H9 (cell line): Measurements from ENCODE around the gene TRABD2B. TPM values are rescaled to one million over a fixed set of nuclear protein-coding genes. Genes with fewer than 3 reads are reported as not detected.

ENCODE experiments used
- DNase-seq: peaks from one replicate; pipeline ENCODE4 v3.0.0-alpha.2; 2017
- H2AFZ ChIP-seq: one replicate; pipeline ENCODE4 v1.6.1; 2013; ENCODE audit warnings: mild to moderate bottlenecking, low read length, control low read depth, moderate library complexity
- H2AK5ac ChIP-seq: 2 replicates; pipeline ENCODE4 v1.6.1; 2013; ENCODE audit warnings: low read length, control low read depth, mixed read lengths; ENCODE audit not compliant: insufficient read length
- H2BK120ac ChIP-seq: one replicate; pipeline ENCODE4 v1.6.1; 2013; ENCODE audit warnings: low read depth, mild to moderate bottlenecking, low read length, control low read depth, inconsistent platforms; ENCODE audit not compliant: poor library complexity, severe bottlenecking
- H2BK12ac ChIP-seq: 2 replicates; pipeline ENCODE4 v1.6.1; 2013; ENCODE audit warnings: low read length, control low read depth, mixed read lengths, low read depth; ENCODE audit not compliant: insufficient read length
- H2BK15ac ChIP-seq: 2 replicates; pipeline ENCODE4 v1.6.1; 2013; ENCODE audit warnings: low read depth, low read length, control low read depth
- H2BK20ac ChIP-seq: one replicate; pipeline ENCODE4 v1.6.1; 2013; ENCODE audit warnings: low read depth, mild to moderate bottlenecking, low read length, control low read depth, inconsistent platforms; ENCODE audit not compliant: poor library complexity, severe bottlenecking
- H2BK5ac ChIP-seq: 2 replicates; pipeline ENCODE4 v1.6.1; 2013; ENCODE audit warnings: low read length, control low read depth, mixed read lengths; ENCODE audit not compliant: insufficient read length
- H3K14ac ChIP-seq: 2 replicates; pipeline ENCODE4 v1.6.1; 2013; ENCODE audit warnings: low read length, control low read depth; ENCODE audit not compliant: insufficient read depth
- H3K18ac ChIP-seq: 2 replicates; pipeline ENCODE4 v1.6.1; 2013; ENCODE audit warnings: low read depth, mild to moderate bottlenecking, mixed read lengths, low read length, control low read depth; ENCODE audit not compliant: insufficient read length
- H3K23ac ChIP-seq: 2 replicates; pipeline ENCODE4 v1.6.1; 2013; ENCODE audit warnings: low read length, control low read depth, mixed read lengths, low read depth; ENCODE audit not compliant: insufficient read length
- H3K23me2 ChIP-seq: 2 replicates; pipeline ENCODE4 v1.6.1; 2013; ENCODE audit warnings: low read depth, mild to moderate bottlenecking, mixed read lengths, low read length, control low read depth; ENCODE audit not compliant: insufficient read length, poor library complexity, severe bottlenecking
- H3K27ac ChIP-seq: 2 replicates; pipeline ENCODE4 v1.5.1; 2013; ENCODE audit warnings: low read length, control low read depth, mixed read lengths, low read depth; ENCODE audit not compliant: insufficient read length
- H3K27me3 ChIP-seq: 2 replicates; pipeline ENCODE4 v1.6.1; 2013; ENCODE audit warnings: low read length, control low read depth, inconsistent platforms; ENCODE audit not compliant: insufficient read depth
- H3K4ac ChIP-seq: 2 replicates; pipeline ENCODE4 v1.6.1; 2013; ENCODE audit warnings: low read depth, mild to moderate bottlenecking, control low read depth, inconsistent platforms, low read length, moderate library complexity
- H3K4me1 ChIP-seq: 2 replicates; pipeline ENCODE4 v1.6.1; 2013; ENCODE audit warnings: low read length, control low read depth, inconsistent platforms; ENCODE audit not compliant: insufficient read depth
- H3K4me2 ChIP-seq: 2 replicates; pipeline ENCODE4 v1.6.1; 2013; ENCODE audit warnings: low read length, control low read depth, mixed read lengths; ENCODE audit not compliant: insufficient read length, insufficient read depth
- H3K56ac ChIP-seq: 2 replicates; pipeline ENCODE4 v1.6.1; 2013; ENCODE audit warnings: low read depth, mild to moderate bottlenecking, mixed read lengths, low read length, control low read depth; ENCODE audit not compliant: insufficient read length
- H3K79me1 ChIP-seq: 2 replicates; pipeline ENCODE4 v1.6.1; 2013; ENCODE audit warnings: low read depth, mild to moderate bottlenecking, moderate library complexity, low read length, control low read depth, inconsistent platforms; ENCODE audit not compliant: insufficient read depth, poor library complexity, severe bottlenecking
- H3K79me2 ChIP-seq: 2 replicates; pipeline ENCODE4 v1.6.1; 2013; ENCODE audit warnings: low read length, control low read depth, inconsistent platforms; ENCODE audit not compliant: insufficient read depth
- H3K9ac ChIP-seq: 2 replicates; pipeline ENCODE4 v1.6.1; 2013; ENCODE audit warnings: low read length, control low read depth, mixed read lengths; ENCODE audit not compliant: insufficient read length; ENCODE audit errors: extremely low read depth
- H3K9me3 ChIP-seq: one replicate; pipeline ENCODE4 v1.6.1; 2013; ENCODE audit warnings: low read depth, low read length, inconsistent platforms; ENCODE audit not compliant: control insufficient read depth
- H3T11ph ChIP-seq: one replicate; pipeline ENCODE4 v1.6.1; 2013; ENCODE audit warnings: mild to moderate bottlenecking, low read length, control low read depth, inconsistent platforms
- H4K20me1 ChIP-seq: one replicate; pipeline ENCODE4 v1.6.1; 2013; ENCODE audit not compliant: control insufficient read depth, insufficient read length, insufficient read depth
- H4K5ac ChIP-seq: 2 replicates; pipeline ENCODE4 v1.6.1; 2013; ENCODE audit warnings: low read depth, mild to moderate bottlenecking, mixed read lengths, low read length, control low read depth; ENCODE audit not compliant: insufficient read length
- H4K8ac ChIP-seq: replicated peaks from 2 replicates; pipeline ENCODE4 v1.6.1; 2013; ENCODE audit warnings: low read length, control low read depth, mixed read lengths, low read depth; ENCODE audit not compliant: insufficient read length
- H4K91ac ChIP-seq: 2 replicates; pipeline ENCODE4 v1.6.1; 2013; ENCODE audit warnings: low read depth, mild to moderate bottlenecking, moderate library complexity, mixed read lengths, low read length, control low read depth; ENCODE audit not compliant: insufficient read length
- H3K27ac Mint-ChIP-seq, 3 experiments: 2 replicates in 2 of 3; 3 replicates in 1 of 3; pipeline ENCODE4 v1.8.0; 2020 to 2021; ENCODE audit warnings: mixed read lengths in 3 of 3, mild to moderate bottlenecking in 1 of 3, moderate library complexity in 1 of 3
- H3K27me3 Mint-ChIP-seq: 2 replicates; pipeline ENCODE4 v1.8.0; 2021; ENCODE audit warnings: low read depth, mild to moderate bottlenecking, moderate library complexity, mixed read lengths
- H3K36me3 Mint-ChIP-seq, 3 experiments: 2 replicates in 2 of 3; 3 replicates in 1 of 3; pipeline ENCODE4 v1.8.0; 2020 to 2021; ENCODE audit warnings: low read depth in 3 of 3, mixed read lengths in 3 of 3; ENCODE audit not compliant: insufficient read depth in 1 of 3
- H3K4me1 Mint-ChIP-seq, 2 experiments: 2 replicates each; pipeline ENCODE4 v1.8.0; 2020; ENCODE audit warnings: mixed read lengths in 2 of 2
- H3K4me3 Mint-ChIP-seq, 2 experiments: 2 replicates in 1 of 2; 3 replicates in 1 of 2; pipeline ENCODE4 v1.8.0; 2020 to 2021; ENCODE audit warnings: mild to moderate bottlenecking in 2 of 2, mixed read lengths in 2 of 2, moderate library complexity in 1 of 2
- H3K9me3 Mint-ChIP-seq, 2 experiments: 2 replicates in 1 of 2; 3 replicates in 1 of 2; pipeline ENCODE4 v1.8.0; 2020; ENCODE audit warnings: mild to moderate bottlenecking in 2 of 2, mixed read lengths in 2 of 2, moderate library complexity in 1 of 2
- CTCF ChIP-seq: fragments of 200-600 bp; sonication (generic); conservative IDR thresholded peaks from 3 replicates; pipeline ENCODE4 v1.8.0; 2021; ENCODE audit warnings: antibody characterized with exemption, mild to moderate bottlenecking
- WGBS: extraction: QIAGEN DNeasy Blood & Tissue Kit; methylation state at CpG from one replicate; pipeline ENCODE4 v1.1.7; 2013; ENCODE audit warnings: missing lambda C conversion rate, low lambda C conversion rate, mixed read lengths; ENCODE audit not compliant: insufficient read length; ENCODE audit errors: extremely low coverage; 5-methylcytosine and 5-hydroxymethylcytosine counted together
- total RNA-seq: library from RNA; stranded (reverse); gene quantifications from 2 replicates; pipeline ENCODE4 v1.2.1, GENCODE V29; 2021

Gene TRABD2B
- total RNA-seq, 1 experiment from 2014 or later = 2.3 TPM

DNA sequence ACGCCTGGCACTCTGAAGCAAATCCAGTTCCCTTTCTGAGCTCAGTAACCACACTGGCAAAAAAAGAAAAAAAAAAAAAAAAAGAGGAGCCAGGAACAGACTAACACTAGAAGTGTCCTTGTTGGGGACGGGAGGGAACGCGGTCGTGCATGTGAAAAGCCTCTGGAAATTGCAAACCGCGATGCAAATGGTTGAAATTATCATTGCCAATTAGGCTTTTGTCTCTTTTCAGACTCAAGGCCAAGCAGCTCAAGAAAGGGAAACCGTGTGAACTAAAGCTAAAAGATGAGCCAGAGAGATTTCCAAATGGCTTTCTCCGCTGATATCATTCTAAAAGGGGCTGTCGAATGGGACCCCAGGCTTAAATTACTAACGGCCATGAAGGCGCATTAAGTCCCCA lies 13.5 kb downstream of the TRABD2B start:
- H3K9ac ChIP-seq = no peak overlapping the region
- no peak overlapping the region for H4K5ac ChIP-seq
- no peak overlapping the region for H3T11ph ChIP-seq
- H2BK20ac ChIP-seq = no peak overlapping the region
- H4K91ac ChIP-seq = no peak overlapping the region
- Mint-ChIP-seq H3K4me1 (peaks cover 50% of the 10 kb centered on the region in 2 experiments), H3K27ac (peak overlapping the region; percentile 71 to 99 (median 89); a peak in 6 of 7 replicates), H3K36me3 (peaks cover 0 to 5% (median 3%) of the 10 kb centered on the region in 3 experiments; a peak in 4 of 7 replicates), H3K9me3 (no peaks in the 10 kb centered on the region; a peak in 1 of 5 replicates), H3K4me3 (peak overlapping the region; percentile 63 to 77), H3K27me3 (peaks cover 37% of the 10 kb centered on the region)
- no peak overlapping the region for H3K18ac ChIP-seq
- H2BK15ac ChIP-seq = no peak overlapping the region
- H3K27me3 ChIP-seq = no peaks in the 10 kb centered on the region; the same call in 1 of the 2 replicates
- TF ChIP-seq CTCF = no peak
- H3K79me1 ChIP-seq = no peaks in the 10 kb centered on the region
- H3K4me1 ChIP-seq = peaks cover 13% of the 10 kb centered on the region; the same call in 1 of the 2 replicates
- no peaks in the 10 kb centered on the region for H3K9me3 ChIP-seq
- peaks cover 11% of the 10 kb centered on the region for H3K23me2 ChIP-seq
- H3K79me2 ChIP-seq = no peaks in the 10 kb centered on the region
- H3K14ac ChIP-seq = no peak overlapping the region
- H3K56ac ChIP-seq = no peak overlapping the region
- no peaks in the 10 kb centered on the region for H4K20me1 ChIP-seq
- H3K4ac ChIP-seq = no peak overlapping the region
- no peak overlapping the region for H2AFZ ChIP-seq
- WGBS = no CpG with 5 or more reads among the region's 12 CpGs
- H3K27ac ChIP-seq = no peak overlapping the region
- peak; percentile 62 for DNase-seq
- H2AK5ac ChIP-seq = no peak overlapping the region
- no peak overlapping the region for H2BK120ac ChIP-seq
- H2BK12ac ChIP-seq = no peak overlapping the region
- H2BK5ac ChIP-seq = no peak overlapping the region
- peak overlapping the region; percentile 65 for H3K4me2 ChIP-seq
- H3K23ac ChIP-seq = no peak overlapping the region
- H4K8ac ChIP-seq = no peak overlapping the region
